HepG2 (cell line): ENCODE measurements around the gene LSM12. TPM values are rescaled to one million over a fixed set of nuclear protein-coding genes. Genes with fewer than 3 reads are reported as not detected.
"Not testable (repeated sequence)": the region's sequence is repeated elsewhere in the genome, so short reads cannot be mapped to it uniquely, and the experiment has no call there.

Experiments used
- ATAC-seq: fragments of 200-7000 bp; cut with Tn5 transposase; 3 replicates; pipeline ENCODE4 v1.9.1; 2020; ENCODE audit warnings: mild to moderate bottlenecking, moderate library complexity
- BruUV-seq: library from RNA; stranded (reverse); fragments of 400-500 nt; replicated peaks from 2 replicates; lab custom pipeline; 2021; lab: Mats Ljungman, UMichigan
- CTCF ChIA-PET: fragments of 300-600 bp; formaldehyde crosslinking; extraction: SDS; loops from one replicate; lab custom pipeline; 2021; ENCODE audit warnings: low total read pairs, inconsistent platforms, low intra/inter-chr PET ratio; lab: Yijun Ruan, JAX
- POLR2A ChIA-PET: fragments of 350-600 bp; sonication (Branson Sonifier 250); formaldehyde crosslinking; loops from one replicate; lab custom pipeline; 2020; ENCODE audit warnings: antibody characterized with exemption, inconsistent platforms; lab: Yijun Ruan, JAX
- DNase-seq: peaks from one replicate; pipeline ENCODE4 v3.0.0-alpha.2; 2015; ENCODE audit warnings: low spot score
- FAIRE-seq: peaks from 3 replicates; lab custom pipeline; 2011; peaks lifted over from hg19 to GRCh38; lab: Jason Lieb, UNC
- H2AFZ ChIP-seq: one replicate; pipeline ENCODE4 v1.6.1; 2011; ENCODE audit warnings: low read length, inconsistent platforms
- H3K27ac ChIP-seq: fragments of 300-600 bp; 3 replicates; pipeline ENCODE4 v1.8.0; 2011; ENCODE audit warnings: mixed run types, mild to moderate bottlenecking, mixed read lengths, low read length, inconsistent platforms; ENCODE audit not compliant: insufficient read depth; ENCODE audit errors: extremely low read length
- H3K27me3 ChIP-seq, 2 experiments: fragments of 200-600 bp in 1 of 2; 2 replicates in 1 of 2; 3 replicates in 1 of 2; pipeline versions ENCODE4 v1.6.0 to v1.8.0; 2011; ENCODE audit warnings: low read length in 2 of 2, mild to moderate bottlenecking in 2 of 2, moderate library complexity in 2 of 2, inconsistent platforms in 1 of 2; ENCODE audit not compliant: insufficient read depth in 2 of 2, control insufficient read depth in 1 of 2
- H3K36me3 ChIP-seq, 2 experiments: fragments of 200-600 bp in 1 of 2; replicated peaks in 1 of 2; 2 replicates in 1 of 2; 3 replicates in 1 of 2; pipeline versions ENCODE4 v1.5.1 to v1.8.0; 2011; ENCODE audit warnings: low read length in 2 of 2, inconsistent platforms in 1 of 2; ENCODE audit not compliant: insufficient read depth in 2 of 2, control insufficient read depth in 1 of 2
- H3K4me1 ChIP-seq: 2 replicates; pipeline ENCODE4 v1.5.1; 2012; ENCODE audit warnings: low read length, inconsistent platforms; ENCODE audit not compliant: insufficient read depth
- H3K4me2 ChIP-seq: 2 replicates; pipeline ENCODE4 v1.6.0; 2011; ENCODE audit warnings: low read depth, low read length, inconsistent platforms
- H3K4me3 ChIP-seq, 3 experiments: fragments of 200-600 bp in 1 of 3; sonication (generic), shearing (Covaris generic) in 1 of 3; replicated peaks in 1 of 3; 2 replicates each; pipeline ENCODE4 v1.5.1; 2011 to 2016; ENCODE audit warnings: low read length in 3 of 3, inconsistent platforms in 2 of 3, low read depth in 2 of 3, mild to moderate bottlenecking in 2 of 3, control low read depth in 1 of 3, mixed read lengths in 1 of 3; ENCODE audit not compliant: insufficient read depth in 1 of 3
- H3K79me2 ChIP-seq: one replicate; pipeline ENCODE4 v1.6.1; 2011; ENCODE audit warnings: low read length, inconsistent platforms; ENCODE audit not compliant: insufficient read depth
- H3K9ac ChIP-seq: 2 replicates; pipeline ENCODE4 v1.6.0; 2011; ENCODE audit warnings: mild to moderate bottlenecking, low read depth, low read length, inconsistent platforms; ENCODE audit not compliant: insufficient read depth
- H3K9me3 ChIP-seq: 2 replicates; pipeline ENCODE4 v1.5.1; 2012; ENCODE audit warnings: mild to moderate bottlenecking, low read length
- H4K20me1 ChIP-seq: 2 replicates; pipeline ENCODE4 v1.6.0; 2011; ENCODE audit warnings: inconsistent platforms, mild to moderate bottlenecking, low read length, moderate library complexity; ENCODE audit not compliant: insufficient read depth
- CCDC6 ChIP-seq: sonication (generic); formaldehyde crosslinking; IDR thresholded peaks from 2 replicates; pipeline ENCODE4 v1.8.1; 2022; ENCODE audit warnings: mild to moderate bottlenecking, missing genetic modification reagents, moderate library complexity
- IKZF4 ChIP-seq: sonication (generic); formaldehyde crosslinking; IDR thresholded peaks from 2 replicates; pipeline ENCODE4 v1.5.1; 2020; ENCODE audit warnings: borderline replicate concordance, mild to moderate bottlenecking, low read depth, missing genetic modification reagents; ENCODE audit errors: not compliant biosample characterization
- TEAD3 ChIP-seq: optimal IDR thresholded peaks from 2 replicates; pipeline ENCODE3; 2016; ENCODE audit warnings: borderline replicate concordance
- ZMAT3 ChIP-seq: sonication (generic); formaldehyde crosslinking; conservative IDR thresholded peaks from 2 replicates; pipeline ENCODE4 v1.7.0; 2021; ENCODE audit warnings: missing genetic modification reagents
- ZNF292 ChIP-seq: sonication (generic); formaldehyde crosslinking; IDR thresholded peaks from 2 replicates; pipeline ENCODE4 v1.8.1; 2022; ENCODE audit warnings: mild to moderate bottlenecking, low read depth, missing genetic modification reagents, borderline replicate concordance
- ZSCAN30 ChIP-seq: sonication (generic); formaldehyde crosslinking; IDR thresholded peaks from 2 replicates; pipeline ENCODE4 v1.5.0; 2020; ENCODE audit warnings: mild to moderate bottlenecking, missing genetic modification reagents
- WGBS: methylation state at CpG from one replicate; pipeline ENCODE4 v1.1.6; 2017; ENCODE audit warnings: low lambda C conversion rate; 5-methylcytosine and 5-hydroxymethylcytosine counted together
- in situ Hi-C: cut with HindIII; loops from 2 replicates; pipeline ENCODE4 v1.10.0; 2017; ENCODE audit warnings: low pct_unique_long_range_greater_than_20kb; ENCODE audit not compliant: extremely low pct_ligation_motif_present
- intact Hi-C: fragments of 100-400 bp; cut with micrococcal nuclease; formaldehyde crosslinking; loops from one replicate; pipeline ENCODE4 v1.10.0; 2022; ENCODE audit not compliant: unreplicated experiment
- polyA plus RNA-seq, 8 experiments: library from polyadenylated mRNA; depleted of rRNA in 3 of 8; stranded (reverse) in 7 of 8; unstranded in 1 of 8; fragments of >200 nt; fragmentation: Illumina TruSeq in 4 of 8; extraction: Trizol in 4 of 8; gene quantifications; 2 replicates each; pipeline versions ENCODE4 v1.2.1 to v1.2.3, GENCODE V29; 2011 to 2016; ENCODE audit warnings: low read depth in 4 of 8, missing spikeins in 1 of 8, mixed read lengths in 1 of 8; ENCODE audit not compliant: insufficient read depth in 1 of 8
- total RNA-seq, 5 experiments: library from RNA; depleted of rRNA; stranded (reverse); fragments of >200 nt; fragmentation: Illumina TruSeq; extraction: Trizol; gene quantifications; 2 replicates each; pipeline ENCODE4 v1.2.3, GENCODE V29; 2016; ENCODE audit warnings: low read depth in 1 of 5

The LSM12 gene
- total and polyA plus RNA-seq, 2 of the 13 experiments (the other 11 are each of a cell fraction or from before 2014, with no cell fraction given), result 52.8 to 55.7 TPM

DNA sequence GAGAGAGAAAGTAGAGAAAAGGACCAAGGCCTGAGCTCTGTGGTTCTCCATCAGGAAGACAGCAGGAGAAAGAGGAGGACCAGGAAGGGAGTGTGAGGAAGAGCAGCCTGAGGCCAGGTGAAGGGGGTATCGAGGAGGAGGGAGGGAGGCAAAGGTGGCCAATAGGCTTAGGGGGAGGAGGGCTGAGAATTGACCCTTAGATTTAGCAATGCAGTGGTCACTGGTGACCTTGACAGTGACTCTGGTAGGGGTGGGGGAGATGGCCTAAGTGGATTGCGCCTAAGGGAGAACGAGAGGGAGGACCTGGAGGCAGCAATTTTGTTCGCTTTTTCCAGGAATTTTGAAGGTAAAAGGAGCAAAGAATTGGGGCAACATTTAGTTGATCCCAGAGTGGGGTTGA is 67.4 kb downstream of the LSM12 start (continued):
- TF ChIP-seq ZMAT3 (CRISPR knock-in tag) (no peak), ZNF292 (CRISPR knock-in tag) (no peak), IKZF4 (no peak)
- TF ChIP-seq, all 625 proteins: peak for 15

DNA sequence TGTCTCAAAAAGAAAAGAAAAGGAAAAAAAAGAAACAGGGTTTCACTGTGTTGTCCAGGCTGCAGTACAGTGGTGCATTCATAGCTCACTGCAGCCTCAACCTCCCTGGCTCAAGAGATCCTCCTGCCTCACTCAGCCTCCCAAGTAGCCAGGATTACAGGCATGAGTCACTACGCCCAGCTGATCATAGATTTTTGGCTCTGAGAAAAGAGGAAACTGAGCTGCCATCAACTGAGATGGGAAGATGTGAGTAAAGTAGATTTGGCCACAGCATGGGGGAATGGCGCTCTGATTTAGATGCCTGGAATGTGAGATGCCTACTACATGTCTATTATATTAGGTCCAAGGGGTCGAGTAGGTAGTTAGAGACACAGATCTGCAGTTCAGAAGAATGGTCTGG is 67.9 kb downstream of the LSM12 start:
- Histone ChIP-seq H3K4me1 (peaks cover 67% of the 10 kb centered on the region), H3K9me3 (no peaks in the 10 kb centered on the region), H3K27me3 (peaks cover 1 to 20% of the 10 kb centered on the region in 2 experiments; a peak in 4 of 5 replicates), H3K36me3 (no peaks in the 10 kb centered on the region), H2AFZ (no peak overlapping the region), H3K4me3 (no peak overlapping the region), H3K9ac (no peak overlapping the region), H3K27ac (no peak overlapping the region), H4K20me1 (no peaks in the 10 kb centered on the region), H3K79me2 (no peaks in the 10 kb centered on the region), H3K4me2 (no peak overlapping the region)
- ATAC-seq (no peak), FAIRE-seq (no peak), DNase-seq (no peak)
- peak; percentile 11 for TF ChIP-seq TEAD3
- no peak for TF ChIP-seq ZSCAN30 (CRISPR knock-in tag)
- no peak for TF ChIP-seq CCDC6 (CRISPR knock-in tag)
- in situ Hi-C loops (no loop called here), intact Hi-C loops (no loop called here)
- ChIA-PET POLR2A (interaction anchor here (1.5 kb wide), 1 partner anchor 61 kb away, joined by 3 read pairs; no protein-coding TSS in a partner anchor), CTCF (no interaction called here)
- no TSS peak for BruUV-seq
- 47% methylated on average over 3 of the region's 3 CpGs for WGBS

GRCh38 chr17:43997180-43997579 is 69.3 kb downstream of the LSM12 start:
- H2AFZ ChIP-seq, H3K9ac ChIP-seq, H3K9me3 ChIP-seq, FAIRE-seq, ATAC-seq, DNase-seq, H3K27ac ChIP-seq, in situ Hi-C loops, H3K4me2 ChIP-seq, POLR2A ChIA-PET, H4K20me1 ChIP-seq, H3K79me2 ChIP-seq, BruUV-seq, H3K4me3 ChIP-seq, H3K36me3 ChIP-seq, intact Hi-C loops: not testable (repeated sequence)
- CTCF ChIA-PET, result interaction anchor here (4.6 kb wide), 1 partner anchor 54 kb away, joined by 128 read pairs; the partner anchor contains the start of gene PPY
- peaks cover 3 to 28% of the 10 kb centered on the region in 2 experiments; a peak in 4 of 5 replicates for H3K27me3 ChIP-seq
- WGBS, result 33% methylated on average over 5 of the region's 5 CpGs
- peaks cover 53% of the 10 kb centered on the region for H3K4me1 ChIP-seq
